SK-N-SH (cell line): ENCODE results near the gene UTP4. TPM values are rescaled to one million over a fixed set of nuclear protein-coding genes. Genes with fewer than 3 reads are reported as not detected.

Experiments used
- CTCF ChIA-PET: fragments of 300-600, 350-600 bp; formaldehyde crosslinking; extraction: SDS; loops from one replicate; lab custom pipeline; 2021; lab: Yijun Ruan, JAX
- POLR2A ChIA-PET: fragments of 350-600 bp; sonication (Branson Sonifier 250); formaldehyde crosslinking; extraction: SDS; loops from one replicate; lab custom pipeline; 2020; ENCODE audit warnings: antibody characterized with exemption, inconsistent platforms; lab: Yijun Ruan, JAX
- DNase-seq: peaks from one replicate; pipeline ENCODE4 v3.0.0; 2012
- H2AFZ ChIP-seq: fragments of 200-600 bp; sonication (generic); 2 replicates; pipeline ENCODE4 v1.8.1; 2016; ENCODE audit warnings: antibody characterized with exemption, mild to moderate bottlenecking, low read depth
- H3F3A ChIP-seq: fragments of 200-600 bp; sonication (generic); replicated peaks from 2 replicates; pipeline ENCODE3; 2016; ENCODE audit warnings: antibody characterized with exemption, mild to moderate bottlenecking; ENCODE audit not compliant: insufficient read depth
- H3K27ac ChIP-seq, 2 experiments: fragments of 200-500 bp in 1 of 2; fragments of 200-600 bp in 1 of 2; sonication (Bioruptor generic) in 1 of 2; sonication (generic), shearing (Covaris generic) in 1 of 2; 2 replicates each; pipeline versions ENCODE4 v1.5.1 to v1.6.1; 2014 to 2016; ENCODE audit warnings: low read depth in 2 of 2, inconsistent platforms in 1 of 2, low read length in 1 of 2, mild to moderate bottlenecking in 1 of 2, mixed read lengths in 1 of 2
- H3K27me3 ChIP-seq: fragments of 200-600 bp; sonication (generic), shearing (Covaris generic); 2 replicates; pipeline ENCODE4 v1.6.1; 2016; ENCODE audit warnings: mixed run types; ENCODE audit not compliant: insufficient read depth
- H3K36me3 ChIP-seq, 2 experiments: fragments of 200-500 bp in 1 of 2; fragments of 200-600 bp in 1 of 2; sonication (Bioruptor generic) in 1 of 2; sonication (generic) in 1 of 2; replicated peaks in 1 of 2; 2 replicates each; pipeline versions ENCODE3 to v1.5.1; 2014 to 2016; ENCODE audit warnings: low read length in 1 of 2, mild to moderate bottlenecking in 1 of 2; ENCODE audit not compliant: insufficient read depth in 2 of 2, control insufficient read depth in 1 of 2
- H3K4me1 ChIP-seq, 2 experiments: fragments of 200-500 bp in 1 of 2; fragments of 200-600 bp in 1 of 2; sonication (Bioruptor generic) in 1 of 2; sonication (generic), shearing (Covaris generic) in 1 of 2; 2 replicates each; pipeline versions ENCODE4 v1.5.1 to v1.6.1; 2014 to 2016; ENCODE audit warnings: low read depth in 1 of 2, low read length in 1 of 2, mixed run types in 1 of 2; ENCODE audit not compliant: insufficient read depth in 2 of 2, control insufficient read depth in 1 of 2
- H3K4me2 ChIP-seq: fragments of 200-600 bp; sonication (generic), shearing (Covaris generic); 2 replicates; pipeline ENCODE4 v1.6.1; 2017; ENCODE audit warnings: mixed run types
- H3K4me3 ChIP-seq, 2 experiments: fragments of 200-500 bp in 1 of 2; fragments of 200-600 bp in 1 of 2; sonication (Bioruptor generic) in 1 of 2; sonication (generic), shearing (Covaris generic) in 1 of 2; 2 replicates each; pipeline versions ENCODE4 v1.5.1 to v1.8.1; 2014 to 2016; ENCODE audit warnings: low read depth in 2 of 2, inconsistent platforms in 1 of 2, low read length in 1 of 2, mild to moderate bottlenecking in 1 of 2, mixed read lengths in 1 of 2, moderate library complexity in 1 of 2
- H3K79me2 ChIP-seq: fragments of 200-600 bp; sonication (generic); 2 replicates; pipeline ENCODE4 v1.8.1; 2017; ENCODE audit warnings: mild to moderate bottlenecking; ENCODE audit not compliant: insufficient read depth
- H3K9ac ChIP-seq: fragments of 200-600 bp; sonication (generic); 2 replicates; pipeline ENCODE4 v1.6.1; 2017; ENCODE audit warnings: mixed run types
- H3K9me2 ChIP-seq: fragments of 200-600 bp; sonication (generic); 2 replicates; pipeline ENCODE4 v1.6.1; 2017; ENCODE audit warnings: mixed run types
- H3K9me3 ChIP-seq: fragments of 200-600 bp; sonication (generic); 2 replicates; pipeline ENCODE4 v1.6.1; 2017; ENCODE audit warnings: mixed run types, mild to moderate bottlenecking, moderate library complexity
- H4K20me1 ChIP-seq: fragments of 200-600 bp; sonication (generic); 2 replicates; pipeline ENCODE4 v1.6.1; 2017; ENCODE audit warnings: mild to moderate bottlenecking, mixed run types; ENCODE audit not compliant: insufficient read depth
- CHD2 ChIP-seq: fragments of 150-350 bp; IDR thresholded peaks from 2 replicates; pipeline ENCODE4 v1.6.1; 2018; ENCODE audit warnings: low read length; ENCODE audit not compliant: partially characterized antibody
- ELF1 ChIP-seq: IDR thresholded peaks from 2 replicates; pipeline ENCODE4 v1.4.0; 2012
- FOXM1 ChIP-seq: IDR thresholded peaks from 2 replicates; pipeline ENCODE4 v1.4.0; 2012; ENCODE audit warnings: low read depth, mild to moderate bottlenecking
- MEF2A ChIP-seq: IDR thresholded peaks from 2 replicates; pipeline ENCODE4 v1.4.0; 2012; ENCODE audit warnings: low read depth, borderline replicate concordance
- MXI1 ChIP-seq: IDR thresholded peaks from 2 replicates; pipeline ENCODE4 v1.6.1; 2012; ENCODE audit warnings: mild to moderate bottlenecking, low read depth, low read length, improper control_type of control experiment
- NRF1 ChIP-seq: IDR thresholded peaks from 2 replicates; pipeline ENCODE4 v1.6.1; 2012; ENCODE audit warnings: low read depth, mild to moderate bottlenecking, low read length
- POLR2AphosphoS5 ChIP-seq: IDR thresholded peaks from 2 replicates; pipeline ENCODE4 v1.6.1; 2012; ENCODE audit warnings: low read depth, low read length
- RCOR1 ChIP-seq: fragments of 150-350 bp; IDR thresholded peaks from 2 replicates; pipeline ENCODE4 v1.6.1; 2017; ENCODE audit warnings: antibody characterized with exemption, low read length
- RFX5 ChIP-seq: IDR thresholded peaks from 2 replicates; pipeline ENCODE4 v1.6.1; 2012; ENCODE audit warnings: mild to moderate bottlenecking, improper control_type of control experiment, low read length
- RXRA ChIP-seq: IDR thresholded peaks from 2 replicates; pipeline ENCODE4 v1.4.0; 2012; ENCODE audit warnings: low read depth, mild to moderate bottlenecking, borderline replicate concordance
- SMC3 ChIP-seq: IDR thresholded peaks from 2 replicates; pipeline ENCODE4 v1.6.1; 2012; ENCODE audit warnings: low read depth, low read length, improper control_type of control experiment
- TAF1 ChIP-seq: IDR thresholded peaks from 2 replicates; pipeline ENCODE4 v1.6.1; 2012; ENCODE audit warnings: low read depth, mild to moderate bottlenecking, low read length, moderate library complexity, borderline replicate concordance
- YY1 ChIP-seq: IDR thresholded peaks from 2 replicates; pipeline ENCODE4 v1.4.0; 2012; ENCODE audit warnings: low read depth, mild to moderate bottlenecking
- WGBS: methylation state at CpG from one replicate; pipeline ENCODE4 v1.1.6; 2017; ENCODE audit warnings: low lambda C conversion rate; 5-methylcytosine and 5-hydroxymethylcytosine counted together
- polyA plus RNA-seq, 3 experiments: library from polyadenylated mRNA; depleted of rRNA; stranded (reverse); fragments of >200 nt; gene quantifications; 2 replicates each; pipeline ENCODE4 v1.2.3, GENCODE V29; 2012
- TF ChIP-seq, protein P1 (sequence below): IDR thresholded peaks from 2 replicates; pipeline ENCODE4 v1.4.0; 2012; ENCODE audit warnings: low read depth
- TF ChIP-seq, protein P2 (sequence below): fragments of 150-350 bp; IDR thresholded peaks from 2 replicates; pipeline ENCODE4 v1.6.1; 2016; ENCODE audit warnings: mild to moderate bottlenecking, low read depth, low read length
- TF ChIP-seq, protein P3 (sequence below): IDR thresholded peaks from 2 replicates; pipeline ENCODE4; 2012

UTP4 gene
- polyA plus RNA-seq, 1 of the 3 experiments (the other 2 are of a cell fraction) = 66.5 TPM

DNA sequence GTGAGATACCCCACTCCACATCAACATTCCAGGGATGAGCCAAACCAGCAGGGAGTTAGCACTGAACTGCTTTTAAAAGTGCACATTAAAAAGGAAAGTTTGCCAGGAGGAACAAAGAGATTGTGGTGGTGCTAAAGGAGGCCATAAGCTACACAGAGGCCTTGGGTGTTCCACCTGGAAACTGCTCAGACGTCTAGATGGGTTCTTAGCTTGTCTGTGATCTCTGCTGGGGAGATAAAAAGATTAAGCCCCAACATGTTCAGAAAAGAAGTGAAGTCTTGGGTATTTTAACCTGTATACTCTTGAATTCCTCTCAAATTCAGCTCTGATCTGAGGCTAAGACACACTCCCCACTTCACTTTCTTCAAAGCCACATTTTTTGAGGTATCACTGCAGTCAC, 16.6 kb upstream of the UTP4 start:
- no peak for TF ChIP-seq NRF1
- no peak for TF ChIP-seq RXRA
- TF ChIP-seq YY1 = no peak
- no peak for TF ChIP-seq RFX5
- TF ChIP-seq, protein P1, sequence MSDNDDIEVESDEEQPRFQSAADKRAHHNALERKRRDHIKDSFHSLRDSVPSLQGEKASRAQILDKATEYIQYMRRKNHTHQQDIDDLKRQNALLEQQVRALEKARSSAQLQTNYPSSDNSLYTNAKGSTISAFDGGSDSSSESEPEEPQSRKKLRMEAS = no peak
- no peak for TF ChIP-seq FOXM1
- TF ChIP-seq RCOR1 = no peak
- no peak for TF ChIP-seq SMC3
- no peak for TF ChIP-seq MEF2A
- TF ChIP-seq, protein P2, sequence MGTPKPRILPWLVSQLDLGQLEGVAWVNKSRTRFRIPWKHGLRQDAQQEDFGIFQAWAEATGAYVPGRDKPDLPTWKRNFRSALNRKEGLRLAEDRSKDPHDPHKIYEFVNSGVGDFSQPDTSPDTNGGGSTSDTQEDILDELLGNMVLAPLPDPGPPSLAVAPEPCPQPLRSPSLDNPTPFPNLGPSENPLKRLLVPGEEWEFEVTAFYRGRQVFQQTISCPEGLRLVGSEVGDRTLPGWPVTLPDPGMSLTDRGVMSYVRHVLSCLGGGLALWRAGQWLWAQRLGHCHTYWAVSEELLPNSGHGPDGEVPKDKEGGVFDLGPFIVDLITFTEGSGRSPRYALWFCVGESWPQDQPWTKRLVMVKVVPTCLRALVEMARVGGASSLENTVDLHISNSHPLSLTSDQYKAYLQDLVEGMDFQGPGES = no peak
- TF ChIP-seq, protein P3, sequence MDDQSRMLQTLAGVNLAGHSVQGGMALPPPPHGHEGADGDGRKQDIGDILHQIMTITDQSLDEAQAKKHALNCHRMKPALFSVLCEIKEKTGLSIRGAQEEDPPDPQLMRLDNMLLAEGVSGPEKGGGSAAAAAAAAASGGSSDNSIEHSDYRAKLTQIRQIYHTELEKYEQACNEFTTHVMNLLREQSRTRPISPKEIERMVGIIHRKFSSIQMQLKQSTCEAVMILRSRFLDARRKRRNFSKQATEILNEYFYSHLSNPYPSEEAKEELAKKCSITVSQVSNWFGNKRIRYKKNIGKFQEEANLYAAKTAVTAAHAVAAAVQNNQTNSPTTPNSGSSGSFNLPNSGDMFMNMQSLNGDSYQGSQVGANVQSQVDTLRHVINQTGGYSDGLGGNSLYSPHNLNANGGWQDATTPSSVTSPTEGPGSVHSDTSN = no peak
- TF ChIP-seq CHD2 = no peak
- no peak for TF ChIP-seq ELF1
- no peak; the same call in 1 of the 2 replicates for TF ChIP-seq POLR2AphosphoS5
- peaks cover 20% of the 10 kb centered on the region; the same call in 1 of the 2 replicates for H4K20me1 ChIP-seq
- no peaks in the 10 kb centered on the region for H3K9me2 ChIP-seq
- H2AFZ ChIP-seq = no peak overlapping the region
- 89% methylated on average over 1 of the region's 1 CpG for WGBS
- no peak for DNase-seq
- H3K36me3 ChIP-seq = peaks cover 28 to 83% of the 10 kb centered on the region in 2 experiments
- no peak overlapping the region for H3K4me2 ChIP-seq
- no peaks in the 10 kb centered on the region; a peak in 1 of 4 replicates for H3K4me1 ChIP-seq
- no peak overlapping the region for H3K9ac ChIP-seq
- H3K79me2 ChIP-seq = peaks cover 4% of the 10 kb centered on the region
- ChIA-PET CTCF (interaction anchor here (1.1 to 7.3 kb wide), 5 partner anchors 9 to 272 kb away, joined by 3 to 39 read pairs (median 7); partner anchors contain the start of gene HAS3), POLR2A (no interaction called here)
- no peaks in the 10 kb centered on the region for H3K9me3 ChIP-seq
- H3K27ac ChIP-seq = no peak overlapping the region
- peaks cover 3% of the 10 kb centered on the region for H3F3A ChIP-seq
- H3K27me3 ChIP-seq = no peaks in the 10 kb centered on the region
- H3K4me3 ChIP-seq = no peak overlapping the region

DNA sequence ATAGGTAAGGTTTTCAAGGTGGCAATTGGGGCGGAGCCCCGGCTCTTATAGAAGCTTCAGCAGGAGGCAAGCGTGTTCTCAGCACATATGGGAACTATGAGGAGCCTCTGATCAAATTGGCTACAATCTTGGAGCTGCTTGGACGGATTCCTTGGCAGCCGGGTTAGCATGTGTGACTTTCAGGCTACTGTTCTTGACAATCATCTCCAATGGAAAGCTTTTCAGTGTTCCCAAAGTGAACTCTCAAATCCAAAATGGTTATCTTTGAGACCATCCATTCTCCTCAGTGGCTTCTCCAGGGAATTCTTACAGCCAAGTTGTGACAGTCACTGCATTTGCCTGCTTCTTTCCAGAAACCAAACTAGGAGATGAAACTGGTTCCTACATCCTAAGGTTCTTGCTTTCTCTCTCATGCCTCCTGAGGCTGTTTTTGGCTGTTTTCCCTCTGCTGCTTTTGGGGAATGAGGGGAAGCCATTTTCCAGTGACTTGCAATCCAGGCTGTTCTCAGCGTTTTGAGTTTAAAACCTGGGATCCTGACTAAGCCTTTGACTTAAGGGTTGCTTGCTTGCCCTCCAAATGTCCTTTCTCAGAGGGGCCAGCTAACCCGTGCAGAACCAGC, 16.1 kb upstream of the UTP4 start:
- no peak overlapping the region for H3K9ac ChIP-seq
- POLR2A ChIA-PET = no interaction called here
- H3K4me3 ChIP-seq = no peak overlapping the region
- H2AFZ ChIP-seq = no peak overlapping the region
- H3K4me2 ChIP-seq = no peak overlapping the region
- H3K79me2 ChIP-seq = peaks cover 9% of the 10 kb centered on the region
- CTCF ChIA-PET = interaction anchor here (1.0 to 7.3 kb wide), 6 partner anchors 9 to 214 kb away, joined by 3 to 39 read pairs (median 4); partner anchors contain the start of gene HAS3
- peaks cover 33 to 86% of the 10 kb centered on the region in 2 experiments for H3K36me3 ChIP-seq
- H3K27ac ChIP-seq = no peak overlapping the region
- H3K9me2 ChIP-seq = no peaks in the 10 kb centered on the region
- H3K4me1 ChIP-seq = no peaks in the 10 kb centered on the region; a peak in 1 of 4 replicates
- H4K20me1 ChIP-seq = peaks cover 20% of the 10 kb centered on the region; the same call in 1 of the 2 replicates
- no peak for DNase-seq
- TF ChIP-seq MXI1 (no peak), ELF1 (no peak), NRF1 (no peak), TAF1 (no peak), RXRA (no peak), POLR2AphosphoS5 (0 out of 2 replicates have a peak, but pooled peaks have one; percentile 33)
- TF ChIP-seq, protein P1 = no peak
- TF ChIP-seq, all 33 proteins: peak for 1
- 97% methylated on average over 7 of the region's 7 CpGs for WGBS
- Histone ChIP-seq H3K9me3 (no peaks in the 10 kb centered on the region), H3K27me3 (no peaks in the 10 kb centered on the region), H3F3A (peaks cover 3% of the 10 kb centered on the region)
